WTC11 (cell line): ENCODE results near the gene EHBP1. TPM values are rescaled to one million over a fixed set of nuclear protein-coding genes. Genes with fewer than 3 reads are reported as not detected.

ENCODE experiments used
- ATAC-seq: fragments of 200-7000 bp; cut with Tn5 transposase; 2 replicates; pipeline ENCODE4 v1.10.0; 2021; ENCODE audit warnings: mild to moderate bottlenecking, moderate library complexity
- CTCF ChIA-PET: fragments of 300-600 bp; sonication (Branson Sonifier 250); formaldehyde crosslinking; loops from one replicate; lab custom pipeline; 2021; ENCODE audit warnings: antibody characterized with exemption; lab: Charles Lee
- POLR2A ChIA-PET: fragments of 350-600 bp; sonication (Branson Sonifier 250); formaldehyde crosslinking; loops from one replicate; lab custom pipeline; 2021; ENCODE audit warnings: antibody characterized with exemption; lab: Charles Lee
- DNase-seq: peaks from one replicate; pipeline ENCODE4 v3.0.0; 2021; ENCODE audit warnings: low spot score
- H3K27ac Mint-ChIP-seq: 2 replicates; pipeline ENCODE4 v1.8.0; 2021; ENCODE audit warnings: mixed read lengths
- H3K27me3 Mint-ChIP-seq: 2 replicates; pipeline ENCODE4 v1.8.0; 2021; ENCODE audit warnings: low read depth, mild to moderate bottlenecking, moderate library complexity, mixed read lengths
- H3K36me3 Mint-ChIP-seq: 2 replicates; pipeline ENCODE4 v1.8.0; 2021; ENCODE audit warnings: mixed read lengths
- H3K4me1 Mint-ChIP-seq: 2 replicates; pipeline ENCODE4 v1.8.0; 2022; ENCODE audit warnings: mixed read lengths
- H3K4me3 Mint-ChIP-seq: 2 replicates; pipeline ENCODE4 v1.8.0; 2021; ENCODE audit warnings: mild to moderate bottlenecking, moderate library complexity, mixed read lengths
- H3K9me3 Mint-ChIP-seq: 2 replicates; pipeline ENCODE4 v1.8.0; 2021; ENCODE audit warnings: mixed read lengths
- CBFB ChIP-seq: sonication (generic); formaldehyde crosslinking; IDR thresholded peaks from 2 replicates; pipeline ENCODE4 v1.8.1; 2022; ENCODE audit warnings: mild to moderate bottlenecking, low read depth, missing genetic modification reagents
- ELF4 ChIP-seq: sonication (generic); formaldehyde crosslinking; IDR thresholded peaks from 2 replicates; pipeline ENCODE4 v1.8.1; 2022; ENCODE audit warnings: low read depth, mild to moderate bottlenecking, moderate library complexity, missing genetic modification reagents
- EMX1 ChIP-seq: fragments of 250-450 bp; sonication (Bioruptor Pico); IDR thresholded peaks from 2 replicates; pipeline ENCODE4 v1.8.0; 2021; ENCODE audit warnings: mild to moderate bottlenecking
- ETV6 ChIP-seq: sonication (generic); formaldehyde crosslinking; IDR thresholded peaks from 2 replicates; pipeline ENCODE4 v1.8.1; 2022; ENCODE audit warnings: mild to moderate bottlenecking, missing genetic modification reagents
- GABPB1 ChIP-seq: sonication (generic); formaldehyde crosslinking; IDR thresholded peaks from 2 replicates; pipeline ENCODE4 v1.8.1; 2023; ENCODE audit warnings: mild to moderate bottlenecking, missing genetic modification reagents
- HMGA2 ChIP-seq: fragments of 250-450 bp; sonication (Bioruptor Pico); IDR thresholded peaks from 2 replicates; pipeline ENCODE4 v1.4.0; 2021; ENCODE audit warnings: mild to moderate bottlenecking, moderate library complexity
- IRF2 ChIP-seq: sonication (generic); formaldehyde crosslinking; IDR thresholded peaks from 2 replicates; pipeline ENCODE4 v1.8.0; 2022; ENCODE audit warnings: low read depth, missing genetic modification reagents, borderline replicate concordance
- MXD4 ChIP-seq: fragments of 250-450 bp; sonication (Bioruptor Pico); IDR thresholded peaks from 2 replicates; pipeline ENCODE4 v1.8.0; 2021; ENCODE audit warnings: mild to moderate bottlenecking, moderate library complexity, borderline replicate concordance
- NFATC4 ChIP-seq: fragments of 250-450 bp; sonication (Bioruptor Pico); IDR thresholded peaks from 2 replicates; pipeline ENCODE4 v1.9.0; 2021; ENCODE audit warnings: mild to moderate bottlenecking
- RELA ChIP-seq: sonication (generic); formaldehyde crosslinking; IDR thresholded peaks from 2 replicates; pipeline ENCODE4 v1.8.1; 2022; ENCODE audit warnings: missing genetic modification reagents, mild to moderate bottlenecking, borderline replicate concordance
- SP1 ChIP-seq: sonication (generic); formaldehyde crosslinking; conservative IDR thresholded peaks from 2 replicates; pipeline ENCODE4 v1.8.1; 2022; ENCODE audit warnings: missing genetic modification reagents
- ZNF416 ChIP-seq: fragments of 250-450 bp; sonication (Bioruptor Pico); IDR thresholded peaks from 2 replicates; pipeline ENCODE4 v1.9.0; 2021; ENCODE audit warnings: mild to moderate bottlenecking, inconsistent platforms
- total RNA-seq: library from RNA; stranded (reverse); gene quantifications from 3 replicates; pipeline ENCODE4 v1.2.3, GENCODE V29; 2021
- TF ChIP-seq, protein P1 (sequence below): fragments of 250-450 bp; sonication (Bioruptor Pico); IDR thresholded peaks from 2 replicates; pipeline ENCODE4 v1.9.0; 2021; ENCODE audit warnings: mild to moderate bottlenecking, borderline replicate concordance
- TF ChIP-seq, protein P2 (sequence below): sonication (generic); formaldehyde crosslinking; IDR thresholded peaks from 2 replicates; pipeline ENCODE4 v1.8.1; 2023; ENCODE audit warnings: mild to moderate bottlenecking, missing genetic modification reagents, moderate library complexity
- TF ChIP-seq, protein P3 (sequence below): sonication (generic); formaldehyde crosslinking; IDR thresholded peaks from 2 replicates; pipeline ENCODE4 v1.8.1; 2023; ENCODE audit warnings: mild to moderate bottlenecking, missing genetic modification reagents
- TF ChIP-seq, protein P4 (sequence below): sonication (generic); formaldehyde crosslinking; IDR thresholded peaks from 2 replicates; pipeline ENCODE4 v1.8.0; 2023; ENCODE audit warnings: mild to moderate bottlenecking, missing genetic modification reagents
- TF ChIP-seq, protein P5 (sequence below): sonication (generic); formaldehyde crosslinking; IDR thresholded peaks from 2 replicates; pipeline ENCODE4 v1.8.1; 2022; ENCODE audit warnings: mild to moderate bottlenecking, moderate library complexity, missing genetic modification reagents
- TF ChIP-seq, protein P6 (sequence below): sonication (generic); formaldehyde crosslinking; conservative IDR thresholded peaks from 2 replicates; pipeline ENCODE4 v1.8.1; 2022; ENCODE audit warnings: mild to moderate bottlenecking, missing genetic modification reagents

The EHBP1 gene
- total RNA-seq, 1 experiment from 2014 or later, result 36.4 TPM

DNA sequence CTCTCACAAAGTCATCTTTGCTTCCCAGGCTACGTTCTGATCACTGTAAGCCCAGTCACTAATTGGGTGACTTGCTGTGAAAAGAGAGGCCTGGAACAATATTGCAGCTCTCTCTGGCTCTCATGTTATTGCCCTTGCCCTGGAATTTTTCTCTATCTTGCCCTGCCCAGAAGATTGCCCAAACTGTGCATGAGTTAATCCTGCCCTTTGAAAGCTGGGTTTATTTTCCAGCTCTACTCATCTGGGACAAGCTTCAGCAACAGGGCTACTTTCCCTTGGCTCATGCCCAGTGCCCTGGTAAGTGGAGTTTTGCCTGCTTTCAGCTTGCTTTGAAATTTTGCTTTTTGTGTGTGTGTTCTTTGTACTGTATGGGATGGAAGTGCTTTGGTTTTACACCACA lies 6.9 kb upstream of the EHBP1 start:
- H3K27ac Mint-ChIP-seq, result no peak overlapping the region
- ChIA-PET POLR2A (no interaction called here), CTCF (no interaction called here)
- no peak overlapping the region for H3K4me3 Mint-ChIP-seq
- DNase-seq, result no peak
- no peaks in the 10 kb centered on the region for H3K27me3 Mint-ChIP-seq
- TF ChIP-seq SP1 (CRISPR knock-in tag), result no peak
- TF ChIP-seq NFATC4, result no peak
- TF ChIP-seq, protein P1, sequence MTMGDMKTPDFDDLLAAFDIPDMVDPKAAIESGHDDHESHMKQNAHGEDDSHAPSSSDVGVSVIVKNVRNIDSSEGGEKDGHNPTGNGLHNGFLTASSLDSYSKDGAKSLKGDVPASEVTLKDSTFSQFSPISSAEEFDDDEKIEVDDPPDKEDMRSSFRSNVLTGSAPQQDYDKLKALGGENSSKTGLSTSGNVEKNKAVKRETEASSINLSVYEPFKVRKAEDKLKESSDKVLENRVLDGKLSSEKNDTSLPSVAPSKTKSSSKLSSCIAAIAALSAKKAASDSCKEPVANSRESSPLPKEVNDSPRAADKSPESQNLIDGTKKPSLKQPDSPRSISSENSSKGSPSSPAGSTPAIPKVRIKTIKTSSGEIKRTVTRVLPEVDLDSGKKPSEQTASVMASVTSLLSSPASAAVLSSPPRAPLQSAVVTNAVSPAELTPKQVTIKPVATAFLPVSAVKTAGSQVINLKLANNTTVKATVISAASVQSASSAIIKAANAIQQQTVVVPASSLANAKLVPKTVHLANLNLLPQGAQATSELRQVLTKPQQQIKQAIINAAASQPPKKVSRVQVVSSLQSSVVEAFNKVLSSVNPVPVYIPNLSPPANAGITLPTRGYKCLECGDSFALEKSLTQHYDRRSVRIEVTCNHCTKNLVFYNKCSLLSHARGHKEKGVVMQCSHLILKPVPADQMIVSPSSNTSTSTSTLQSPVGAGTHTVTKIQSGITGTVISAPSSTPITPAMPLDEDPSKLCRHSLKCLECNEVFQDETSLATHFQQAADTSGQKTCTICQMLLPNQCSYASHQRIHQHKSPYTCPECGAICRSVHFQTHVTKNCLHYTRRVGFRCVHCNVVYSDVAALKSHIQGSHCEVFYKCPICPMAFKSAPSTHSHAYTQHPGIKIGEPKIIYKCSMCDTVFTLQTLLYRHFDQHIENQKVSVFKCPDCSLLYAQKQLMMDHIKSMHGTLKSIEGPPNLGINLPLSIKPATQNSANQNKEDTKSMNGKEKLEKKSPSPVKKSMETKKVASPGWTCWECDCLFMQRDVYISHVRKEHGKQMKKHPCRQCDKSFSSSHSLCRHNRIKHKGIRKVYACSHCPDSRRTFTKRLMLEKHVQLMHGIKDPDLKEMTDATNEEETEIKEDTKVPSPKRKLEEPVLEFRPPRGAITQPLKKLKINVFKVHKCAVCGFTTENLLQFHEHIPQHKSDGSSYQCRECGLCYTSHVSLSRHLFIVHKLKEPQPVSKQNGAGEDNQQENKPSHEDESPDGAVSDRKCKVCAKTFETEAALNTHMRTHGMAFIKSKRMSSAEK (CRISPR knock-in tag), result no peak
- TF ChIP-seq, protein P2, sequence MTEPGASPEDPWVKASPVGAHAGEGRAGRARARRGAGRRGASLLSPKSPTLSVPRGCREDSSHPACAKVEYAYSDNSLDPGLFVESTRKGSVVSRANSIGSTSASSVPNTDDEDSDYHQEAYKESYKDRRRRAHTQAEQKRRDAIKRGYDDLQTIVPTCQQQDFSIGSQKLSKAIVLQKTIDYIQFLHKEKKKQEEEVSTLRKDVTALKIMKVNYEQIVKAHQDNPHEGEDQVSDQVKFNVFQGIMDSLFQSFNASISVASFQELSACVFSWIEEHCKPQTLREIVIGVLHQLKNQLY (CRISPR knock-in tag), result no peak
- TF ChIP-seq ELF4 (CRISPR knock-in tag), result no peak
- TF ChIP-seq EMX1, result no peak
- TF ChIP-seq, protein P3, sequence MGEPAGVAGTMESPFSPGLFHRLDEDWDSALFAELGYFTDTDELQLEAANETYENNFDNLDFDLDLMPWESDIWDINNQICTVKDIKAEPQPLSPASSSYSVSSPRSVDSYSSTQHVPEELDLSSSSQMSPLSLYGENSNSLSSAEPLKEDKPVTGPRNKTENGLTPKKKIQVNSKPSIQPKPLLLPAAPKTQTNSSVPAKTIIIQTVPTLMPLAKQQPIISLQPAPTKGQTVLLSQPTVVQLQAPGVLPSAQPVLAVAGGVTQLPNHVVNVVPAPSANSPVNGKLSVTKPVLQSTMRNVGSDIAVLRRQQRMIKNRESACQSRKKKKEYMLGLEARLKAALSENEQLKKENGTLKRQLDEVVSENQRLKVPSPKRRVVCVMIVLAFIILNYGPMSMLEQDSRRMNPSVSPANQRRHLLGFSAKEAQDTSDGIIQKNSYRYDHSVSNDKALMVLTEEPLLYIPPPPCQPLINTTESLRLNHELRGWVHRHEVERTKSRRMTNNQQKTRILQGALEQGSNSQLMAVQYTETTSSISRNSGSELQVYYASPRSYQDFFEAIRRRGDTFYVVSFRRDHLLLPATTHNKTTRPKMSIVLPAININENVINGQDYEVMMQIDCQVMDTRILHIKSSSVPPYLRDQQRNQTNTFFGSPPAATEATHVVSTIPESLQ (CRISPR knock-in tag), result no peak
- no peak for TF ChIP-seq RELA (CRISPR knock-in tag)
- TF ChIP-seq, protein P4, sequence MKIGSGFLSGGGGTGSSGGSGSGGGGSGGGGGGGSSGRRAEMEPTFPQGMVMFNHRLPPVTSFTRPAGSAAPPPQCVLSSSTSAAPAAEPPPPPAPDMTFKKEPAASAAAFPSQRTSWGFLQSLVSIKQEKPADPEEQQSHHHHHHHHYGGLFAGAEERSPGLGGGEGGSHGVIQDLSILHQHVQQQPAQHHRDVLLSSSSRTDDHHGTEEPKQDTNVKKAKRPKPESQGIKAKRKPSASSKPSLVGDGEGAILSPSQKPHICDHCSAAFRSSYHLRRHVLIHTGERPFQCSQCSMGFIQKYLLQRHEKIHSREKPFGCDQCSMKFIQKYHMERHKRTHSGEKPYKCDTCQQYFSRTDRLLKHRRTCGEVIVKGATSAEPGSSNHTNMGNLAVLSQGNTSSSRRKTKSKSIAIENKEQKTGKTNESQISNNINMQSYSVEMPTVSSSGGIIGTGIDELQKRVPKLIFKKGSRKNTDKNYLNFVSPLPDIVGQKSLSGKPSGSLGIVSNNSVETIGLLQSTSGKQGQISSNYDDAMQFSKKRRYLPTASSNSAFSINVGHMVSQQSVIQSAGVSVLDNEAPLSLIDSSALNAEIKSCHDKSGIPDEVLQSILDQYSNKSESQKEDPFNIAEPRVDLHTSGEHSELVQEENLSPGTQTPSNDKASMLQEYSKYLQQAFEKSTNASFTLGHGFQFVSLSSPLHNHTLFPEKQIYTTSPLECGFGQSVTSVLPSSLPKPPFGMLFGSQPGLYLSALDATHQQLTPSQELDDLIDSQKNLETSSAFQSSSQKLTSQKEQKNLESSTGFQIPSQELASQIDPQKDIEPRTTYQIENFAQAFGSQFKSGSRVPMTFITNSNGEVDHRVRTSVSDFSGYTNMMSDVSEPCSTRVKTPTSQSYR, result no peak
- no peak for TF ChIP-seq ETV6 (CRISPR knock-in tag)
- no peak for TF ChIP-seq ZNF416 (CRISPR knock-in tag)
- TF ChIP-seq HMGA2 (CRISPR knock-in tag), result no peak
- no peak for TF ChIP-seq CBFB (CRISPR knock-in tag)
- no peak for TF ChIP-seq IRF2 (CRISPR knock-in tag)
- TF ChIP-seq GABPB1, result no peak
- TF ChIP-seq, protein P5, sequence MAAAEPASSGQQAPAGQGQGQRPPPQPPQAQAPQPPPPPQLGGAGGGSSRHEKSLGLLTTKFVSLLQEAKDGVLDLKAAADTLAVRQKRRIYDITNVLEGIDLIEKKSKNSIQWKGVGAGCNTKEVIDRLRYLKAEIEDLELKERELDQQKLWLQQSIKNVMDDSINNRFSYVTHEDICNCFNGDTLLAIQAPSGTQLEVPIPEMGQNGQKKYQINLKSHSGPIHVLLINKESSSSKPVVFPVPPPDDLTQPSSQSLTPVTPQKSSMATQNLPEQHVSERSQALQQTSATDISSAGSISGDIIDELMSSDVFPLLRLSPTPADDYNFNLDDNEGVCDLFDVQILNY, result no peak
- TF ChIP-seq, protein P6, sequence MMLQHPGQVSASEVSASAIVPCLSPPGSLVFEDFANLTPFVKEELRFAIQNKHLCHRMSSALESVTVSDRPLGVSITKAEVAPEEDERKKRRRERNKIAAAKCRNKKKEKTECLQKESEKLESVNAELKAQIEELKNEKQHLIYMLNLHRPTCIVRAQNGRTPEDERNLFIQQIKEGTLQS (CRISPR knock-in tag), result no peak
- TF ChIP-seq MXD4, result no peak
- no peak for ATAC-seq
- H3K36me3 Mint-ChIP-seq, result no peaks in the 10 kb centered on the region
- no peaks in the 10 kb centered on the region for H3K9me3 Mint-ChIP-seq
- H3K4me1 Mint-ChIP-seq, result no peaks in the 10 kb centered on the region
